Activated T-helper 1 cell treated with Interleukin-2 at 50 U/mL for 16 hours (primary cell): ENCODE data around the gene RAD9A.
"Not testable (repeated sequence)": the region's sequence is repeated elsewhere in the genome, so short reads cannot be mapped to it uniquely, and the experiment has no call there.

Experiments used
- DNase-seq: peaks from one replicate; pipeline ENCODE4 v3.0.0-alpha.2; 2020; ENCODE audit warnings: low read depth

The RAD9A gene

GRCh38 chr11:67410984-67411784 lies 19.4 kb downstream of the RAD9A start:
- DNase-seq, result no peak

DNA sequence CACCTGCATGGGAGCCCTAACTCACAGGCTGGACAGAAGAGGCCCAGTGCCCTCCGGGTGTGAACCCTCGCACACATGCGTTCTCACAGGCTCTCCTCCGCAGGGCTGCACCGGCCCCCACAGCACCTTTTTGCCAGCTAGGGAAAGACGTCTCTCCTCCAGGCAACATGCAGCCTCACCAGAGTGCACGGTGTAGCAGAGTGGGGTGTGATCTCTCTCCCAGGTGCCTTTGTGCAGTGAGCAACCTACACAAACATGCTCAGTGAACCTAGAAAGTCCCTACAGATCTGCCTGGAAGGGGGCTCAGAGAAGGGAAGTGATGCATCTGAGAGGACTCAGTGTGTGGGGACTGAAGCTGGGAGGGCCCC lies 20.0 kb downstream of the RAD9A start:
- no peak for DNase-seq

DNA sequence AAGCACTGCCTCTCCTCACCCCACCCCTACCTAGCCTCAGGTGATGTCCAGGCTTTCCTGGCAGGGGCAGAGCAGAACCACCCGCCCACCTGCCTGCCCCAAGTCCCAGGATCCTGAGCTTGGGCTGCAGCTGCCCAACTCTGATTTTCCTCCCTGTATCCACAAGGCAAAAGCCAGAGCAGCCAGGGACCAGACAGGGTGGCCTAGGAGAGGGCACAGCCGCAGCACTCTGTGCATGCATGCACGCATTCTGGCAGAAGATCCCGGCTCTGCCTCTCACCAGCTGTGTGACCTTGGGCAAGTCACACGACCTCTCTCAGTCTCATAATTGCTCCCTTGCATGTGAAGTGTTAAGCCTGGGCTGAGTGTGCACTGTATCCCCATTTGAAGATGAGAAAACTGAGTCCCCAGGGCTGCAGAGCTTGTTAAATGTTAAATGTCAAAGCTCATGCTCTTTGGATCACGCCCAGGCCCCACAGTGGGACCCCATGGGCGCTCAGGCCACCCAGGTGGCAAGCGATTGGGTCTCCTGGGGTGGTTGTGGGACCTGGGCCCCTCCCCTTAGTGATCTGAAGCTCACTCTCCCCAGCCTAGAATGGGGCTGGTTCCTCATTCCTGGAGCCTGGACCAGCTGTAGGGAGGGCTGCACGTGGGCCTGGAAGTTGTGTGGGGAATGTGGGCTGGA lies 20.9 kb downstream of the RAD9A start:
- no peak for DNase-seq

DNA sequence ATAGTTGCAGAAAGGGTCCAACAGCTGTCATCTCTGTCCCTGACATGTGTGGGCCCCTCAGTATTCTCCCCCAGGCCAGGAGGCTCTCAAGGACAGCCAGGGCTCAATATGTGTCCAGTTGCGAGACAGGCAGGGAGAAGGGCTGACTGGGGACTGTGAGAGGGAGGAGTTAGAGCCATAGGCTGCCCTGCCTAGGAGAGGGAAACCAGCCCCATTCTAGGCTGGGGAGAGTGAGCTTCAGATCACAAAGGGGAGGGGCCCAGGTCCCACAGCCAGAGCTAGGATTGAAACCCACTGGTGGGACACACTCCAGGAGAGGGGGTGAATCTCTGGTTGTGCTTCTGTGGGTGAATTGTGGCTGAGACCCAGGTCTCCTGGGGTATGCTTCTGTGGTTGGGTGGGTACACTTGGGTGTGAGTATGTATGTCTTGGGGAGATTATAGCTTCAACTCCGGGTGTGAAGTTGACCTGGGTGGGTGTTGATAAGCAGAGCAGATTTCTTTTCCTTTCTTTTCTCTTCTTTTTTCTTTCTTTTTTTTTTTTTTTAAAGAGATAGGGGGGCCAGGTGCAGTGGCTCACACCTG lies 21.6 kb downstream of the RAD9A start:
- no peak for DNase-seq

GRCh38 chr11:67415501-67416304 lies 23.9 kb downstream of the RAD9A start, which contains the start of gene CARNS1:
TSS of gene CARNS1 (plus strand) at chr11:67415678. CDS start at chr11:67416200, 522 bp downstream.
- DNase-seq, result no peak

DNA sequence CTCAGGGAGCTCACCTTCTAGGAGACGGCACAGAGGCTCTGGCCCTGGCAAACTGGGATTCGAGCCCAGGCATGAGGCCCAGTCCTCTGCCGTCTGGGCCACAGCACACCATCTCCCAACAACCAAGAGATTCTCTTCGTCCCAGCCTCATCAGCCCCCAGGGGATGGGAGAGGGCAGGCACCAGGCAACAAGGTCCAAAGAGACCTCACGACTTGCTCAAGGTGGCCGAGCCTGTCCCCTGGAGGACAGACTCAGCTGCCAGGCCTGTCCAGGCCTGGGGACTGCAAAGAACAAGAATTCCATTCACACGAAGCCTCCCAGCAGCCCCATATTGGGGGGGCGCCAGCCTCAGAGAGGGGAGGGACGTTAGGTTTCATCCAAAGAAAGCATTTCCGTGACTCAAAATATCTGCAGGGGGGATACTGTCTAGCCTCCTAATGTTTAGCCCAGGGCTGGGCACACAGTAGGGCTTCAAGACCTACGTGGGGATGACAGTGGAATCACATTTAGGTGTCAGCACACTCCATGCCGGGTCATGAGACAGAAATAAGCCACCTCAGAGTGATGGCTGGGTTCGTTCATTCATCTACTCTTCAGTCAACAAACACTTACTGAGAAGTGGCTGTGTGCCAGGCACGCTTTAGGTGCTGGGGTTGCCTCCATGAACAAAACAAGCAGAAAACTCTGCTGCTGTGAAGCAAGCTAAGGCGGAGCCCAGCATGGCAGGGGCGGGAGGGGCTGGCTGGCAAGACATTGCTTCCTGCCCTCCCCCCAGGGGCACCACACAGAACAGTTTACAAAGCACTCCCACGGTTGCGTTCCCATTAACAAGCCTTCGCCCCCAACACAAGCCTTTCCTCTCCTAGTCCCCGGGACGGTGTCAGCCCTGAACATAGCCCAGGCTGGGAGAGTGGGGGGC lies 24.9 kb downstream of the RAD9A start:
- peak; percentile 81 for DNase-seq

GRCh38 chr11:67417425-67417824 lies 25.6 kb downstream of the RAD9A start:
- DNase-seq, result no peak

GRCh38 chr11:67418476-67419281 lies 26.9 kb downstream of the RAD9A start:
- no peak for DNase-seq

- DNase-seq, result no peak
Observed at GRCh38 chr11:67419325-67420049, 27.7 kb downstream of the RAD9A start.

DNA sequence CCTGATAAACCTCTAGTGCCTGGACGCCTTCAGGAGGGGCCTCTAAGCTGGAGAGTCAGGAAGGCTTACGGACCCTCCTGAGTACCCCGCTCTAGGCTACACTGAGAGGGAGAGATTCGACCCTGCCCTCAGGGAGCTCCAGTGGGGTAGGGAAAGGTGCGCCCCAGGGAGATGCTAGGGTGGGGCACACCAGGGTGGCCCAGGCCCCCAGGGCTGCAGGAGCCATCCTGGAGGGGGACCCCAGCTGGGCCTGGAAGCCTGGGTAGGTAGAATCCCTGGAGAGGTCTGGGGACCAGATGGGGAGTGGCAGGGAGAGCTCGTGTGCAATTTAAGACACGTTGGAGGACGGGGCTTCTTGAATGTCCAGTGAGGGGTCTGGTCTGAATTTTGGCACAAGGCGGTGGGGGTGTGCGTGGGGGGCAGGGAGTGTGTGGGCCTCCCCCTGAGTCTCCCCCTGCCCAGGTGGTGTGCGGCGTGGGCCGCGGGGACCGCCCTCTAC lies 28.4 kb downstream of the RAD9A start:
- no peak for DNase-seq

GRCh38 chr11:67420646-67421429 lies 29.1 kb downstream of the RAD9A start:
- DNase-seq, result peak; percentile 99

- no peak for DNase-seq
Observed at GRCh38 chr11:67421430-67422031, 29.7 kb downstream of the RAD9A start.

DNA sequence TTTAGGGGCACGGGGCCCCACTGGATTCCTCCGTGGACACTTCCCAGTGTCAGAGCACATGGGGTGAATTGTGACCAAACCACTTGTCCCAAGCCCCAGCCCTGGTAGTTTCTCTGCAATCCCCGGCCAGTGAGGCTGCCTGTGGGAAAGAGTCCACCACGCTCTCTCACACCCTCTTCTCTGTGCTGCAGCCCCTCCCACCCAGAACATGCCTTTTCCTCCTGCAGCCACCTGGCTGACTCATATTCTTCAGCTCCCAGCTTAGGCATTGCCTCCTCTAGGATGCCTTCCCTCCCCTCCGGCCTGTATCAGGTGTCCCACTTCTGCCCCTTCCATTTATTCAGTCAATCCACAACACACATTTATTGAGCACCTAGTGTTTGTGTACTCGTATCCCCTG lies 31.1 kb downstream of the RAD9A start:
- no peak for DNase-seq

GRCh38 chr11:67423466-67423865 lies 31.7 kb downstream of the RAD9A start:
- DNase-seq, result no peak

GRCh38 chr11:67423891-67424613 lies 32.3 kb downstream of the RAD9A start:
- no peak for DNase-seq

DNA sequence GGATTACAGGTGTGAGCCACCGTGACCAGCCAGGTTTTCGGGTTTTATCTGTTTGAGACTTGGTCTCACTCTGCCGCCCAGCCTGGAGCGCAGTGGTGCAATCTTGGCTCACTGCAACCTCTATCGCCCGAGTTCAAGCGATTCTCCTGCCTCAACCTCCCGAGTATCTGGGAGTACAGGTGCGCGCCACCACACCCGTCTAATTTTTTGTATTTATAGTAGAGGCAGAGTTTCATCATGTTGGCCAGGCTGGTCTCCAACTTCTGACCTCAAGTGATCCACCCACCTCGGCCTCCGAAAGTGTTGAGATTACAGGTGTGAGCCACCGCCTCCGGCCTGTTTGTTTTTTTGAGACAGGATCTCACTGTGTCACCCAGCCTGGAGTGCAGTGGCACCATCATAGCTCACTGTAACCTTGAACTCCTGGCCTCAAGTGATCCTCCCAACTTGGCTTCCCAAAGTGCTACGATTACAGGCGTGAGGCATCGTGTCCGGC lies 35.6 kb downstream of the RAD9A start:
- DNase-seq, result not testable (repeated sequence)
